ENCODE data around the gene SYT7.

DNA sequence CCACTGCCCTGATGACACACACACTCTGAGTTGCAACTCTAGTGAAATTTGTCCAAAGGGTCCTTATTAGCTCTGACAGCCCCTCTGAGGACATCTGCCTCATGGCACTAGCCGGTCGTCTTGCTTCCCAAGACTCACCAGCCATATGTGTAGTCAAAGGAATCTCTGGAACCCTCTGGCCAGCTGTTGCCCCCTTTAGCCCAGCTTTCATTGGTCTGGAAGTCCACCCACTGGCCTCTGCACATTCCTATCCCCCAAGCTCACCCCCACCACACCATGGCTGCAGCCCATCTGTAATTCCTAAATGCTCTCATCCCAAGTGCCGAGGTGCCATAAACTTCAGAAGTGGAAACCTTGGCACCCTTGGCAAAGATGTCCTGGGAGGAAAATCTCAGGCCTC, 24.3 kb downstream of the SYT7 start:
- TF ChIP-seq, protein P1, sequence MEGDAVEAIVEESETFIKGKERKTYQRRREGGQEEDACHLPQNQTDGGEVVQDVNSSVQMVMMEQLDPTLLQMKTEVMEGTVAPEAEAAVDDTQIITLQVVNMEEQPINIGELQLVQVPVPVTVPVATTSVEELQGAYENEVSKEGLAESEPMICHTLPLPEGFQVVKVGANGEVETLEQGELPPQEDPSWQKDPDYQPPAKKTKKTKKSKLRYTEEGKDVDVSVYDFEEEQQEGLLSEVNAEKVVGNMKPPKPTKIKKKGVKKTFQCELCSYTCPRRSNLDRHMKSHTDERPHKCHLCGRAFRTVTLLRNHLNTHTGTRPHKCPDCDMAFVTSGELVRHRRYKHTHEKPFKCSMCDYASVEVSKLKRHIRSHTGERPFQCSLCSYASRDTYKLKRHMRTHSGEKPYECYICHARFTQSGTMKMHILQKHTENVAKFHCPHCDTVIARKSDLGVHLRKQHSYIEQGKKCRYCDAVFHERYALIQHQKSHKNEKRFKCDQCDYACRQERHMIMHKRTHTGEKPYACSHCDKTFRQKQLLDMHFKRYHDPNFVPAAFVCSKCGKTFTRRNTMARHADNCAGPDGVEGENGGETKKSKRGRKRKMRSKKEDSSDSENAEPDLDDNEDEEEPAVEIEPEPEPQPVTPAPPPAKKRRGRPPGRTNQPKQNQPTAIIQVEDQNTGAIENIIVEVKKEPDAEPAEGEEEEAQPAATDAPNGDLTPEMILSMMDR (IDR thresholded peaks at IDR 0.05; ENCODE audit: control extremely low read depth in 1 of 3, insufficient read depth in 1 of 3, low read depth in 1 of 3, low read length in 3 of 3) = no peak
- TF ChIP-seq ZNF274 (IDR thresholded peaks at IDR 0.05; ENCODE audit: borderline replicate concordance, extremely low read depth, low read length) = no peak

All from H1 (cell line).